ENCODE results near the gene SLC2A9. TPM values are rescaled to one million over a fixed set of nuclear protein-coding genes. Genes with fewer than 3 reads are reported as not detected.

The SLC2A9 gene
- polyA plus RNA-seq (2013, experiment 1 of 2), result 0.97 TPM
- 0.42 TPM for polyA plus RNA-seq (2013, experiment 2 of 2)

DNA sequence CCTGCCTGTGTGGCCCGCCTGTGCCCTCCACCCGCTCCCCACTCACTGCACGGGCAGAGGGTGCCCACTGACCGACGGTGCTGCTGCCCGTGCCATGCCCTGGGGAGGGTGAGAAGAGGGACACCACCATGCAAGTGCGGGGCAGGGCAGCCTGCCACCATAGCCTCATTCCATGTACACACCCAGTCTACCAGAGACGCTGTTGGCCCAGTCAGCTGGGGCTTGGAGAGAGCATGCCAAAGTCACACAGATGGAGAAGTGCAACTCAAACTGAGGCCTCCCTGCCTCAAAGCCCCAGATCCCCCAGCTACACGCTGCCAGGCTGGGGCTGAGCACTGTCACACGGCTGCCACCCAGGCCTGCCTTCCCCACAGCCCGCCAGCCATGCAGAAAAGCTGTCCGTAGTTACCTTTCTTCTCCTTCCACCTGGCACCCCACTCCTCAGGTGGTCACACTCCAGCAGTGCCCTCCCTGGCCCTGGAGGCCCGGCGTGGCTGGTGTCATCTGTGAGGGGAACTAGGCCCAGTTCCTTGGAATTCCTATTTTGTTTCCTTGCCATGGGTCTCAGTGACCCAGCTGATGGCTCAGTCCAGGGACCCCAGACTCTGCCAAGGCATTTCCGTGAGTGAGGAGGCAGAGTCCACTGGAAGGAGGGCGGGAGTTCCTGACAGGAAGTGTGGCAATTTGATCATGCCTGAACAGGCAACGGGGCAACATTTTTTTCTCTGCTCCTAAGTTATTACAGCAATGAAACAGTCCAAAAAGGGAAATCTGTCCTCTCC is at the start of gene SLC2A9:
TSS of gene SLC2A9 (minus strand) at position 627 of the 782 bp plus-strand sequence. CDS start at position 559, 68 bp downstream.
- H3K27ac ChIP-seq (ENCODE audit: low read depth, low read length), result no peak within 1 kb of the TSS
- H3K27me3 ChIP-seq (ENCODE audit: insufficient read depth, low read length, poor library complexity), result no peaks in the 10 kb centered on the region
- no peak within 1 kb of the TSS for H2BK120ac ChIP-seq (ENCODE audit: low read depth, low read length)
- no peak within 1 kb of the TSS for H4K5ac ChIP-seq (ENCODE audit: low read length)
- H3K9ac ChIP-seq (ENCODE audit: low read length), result no peak within 1 kb of the TSS
- no peak within 1 kb of the TSS for H3K23ac ChIP-seq (ENCODE audit: low read length)
- H3K79me2 ChIP-seq (ENCODE audit: control insufficient read depth, insufficient read depth, low read length), result no peaks in the 10 kb centered on the region
- peaks cover 1% of the 10 kb centered on the region for H3K4me1 ChIP-seq (ENCODE audit: control insufficient read depth, low read depth, low read length)
- H3K4me2 ChIP-seq (ENCODE audit: low read length), result no peak within 1 kb of the TSS
- H2BK15ac ChIP-seq (replicated peaks; ENCODE audit: low read depth), result no peak within 1 kb of the TSS
- WGBS (ENCODE audit: extremely low coverage, insufficient coverage, low lambda C conversion rate), result no CpG with 5 or more reads among the region's 17 CpGs
- no peaks in the 10 kb centered on the region for H3K79me1 ChIP-seq (ENCODE audit: low read length)
- no peak within 1 kb of the TSS for H3K56ac ChIP-seq (ENCODE audit: low read length)
- no peak within 1 kb of the TSS for H4K8ac ChIP-seq (ENCODE audit: low read depth, low read length)
- H3K36me3 ChIP-seq (ENCODE audit: control insufficient read depth, insufficient read depth, low read length), result no peaks in the 10 kb centered on the region
- H3K4me3 ChIP-seq (ENCODE audit: low read length), result no peak within 1 kb of the TSS
- H3K4ac ChIP-seq (ENCODE audit: low read depth, low read length), result no peak within 1 kb of the TSS
- no peak within 1 kb of the TSS for H3K18ac ChIP-seq (ENCODE audit: low read length)
- DNase-seq, result no peak
- no peak within 1 kb of the TSS for H2AK5ac ChIP-seq (ENCODE audit: low read length)
- H2BK5ac ChIP-seq (ENCODE audit: low read length), result no peak within 1 kb of the TSS

DNA sequence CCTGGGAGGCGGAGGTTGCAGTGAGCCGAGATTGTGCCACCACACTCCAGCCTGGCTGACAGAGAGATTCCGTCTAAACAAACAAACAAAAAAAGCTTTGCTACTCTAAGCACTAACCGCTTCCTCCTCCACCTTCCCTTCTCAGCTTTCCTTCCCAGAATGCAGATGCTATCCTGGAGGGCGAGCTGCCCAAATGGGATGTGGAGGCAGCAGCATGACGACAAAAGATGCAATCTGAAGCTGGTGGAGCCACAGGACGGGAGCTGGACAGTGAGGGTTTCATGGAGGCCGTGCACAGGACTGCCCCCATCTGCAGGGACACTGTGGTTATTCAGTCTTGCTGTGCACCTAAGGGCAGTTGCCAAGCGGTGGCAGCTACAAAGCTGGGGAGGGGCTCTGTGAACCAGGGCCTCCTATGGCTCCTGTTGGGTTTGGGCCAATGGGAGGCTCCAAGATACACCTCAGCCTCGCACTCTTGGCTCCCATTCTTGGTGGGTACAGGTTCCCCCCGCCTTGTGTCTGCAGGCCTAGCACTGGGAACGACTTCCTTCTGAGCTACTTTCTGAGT is 47.9 kb upstream of the SLC2A9 start:
- H3K27me3 ChIP-seq (ENCODE audit: insufficient read depth, low read length, poor library complexity), result no peaks in the 10 kb centered on the region
- WGBS (ENCODE audit: extremely low coverage, insufficient coverage, low lambda C conversion rate), result no CpG with 5 or more reads among the region's 12 CpGs
- H3K79me1 ChIP-seq (ENCODE audit: low read length), result no peaks in the 10 kb centered on the region
- H3K23ac ChIP-seq (ENCODE audit: low read length), result peak overlapping the region; percentile 82
- H3K4ac ChIP-seq (ENCODE audit: low read depth, low read length), result no peak overlapping the region
- H3K27ac ChIP-seq (ENCODE audit: low read depth, low read length), result no peak overlapping the region
- no peaks in the 10 kb centered on the region for H3K79me2 ChIP-seq (ENCODE audit: control insufficient read depth, insufficient read depth, low read length)
- no peak overlapping the region for H3K18ac ChIP-seq (ENCODE audit: low read length)
- H2BK5ac ChIP-seq (ENCODE audit: low read length), result no peak overlapping the region
- H3K56ac ChIP-seq (ENCODE audit: low read length), result no peak overlapping the region
- no peak overlapping the region for H2AK5ac ChIP-seq (ENCODE audit: low read length)
- DNase-seq, result no peak
- peaks cover 6% of the 10 kb centered on the region for H3K36me3 ChIP-seq (ENCODE audit: control insufficient read depth, insufficient read depth, low read length)
- no peak overlapping the region for H4K8ac ChIP-seq (ENCODE audit: low read depth, low read length)
- no peak overlapping the region for H3K4me2 ChIP-seq (ENCODE audit: low read length)
- no peak overlapping the region for H3K4me3 ChIP-seq (ENCODE audit: low read length)
- no peak overlapping the region for H2BK15ac ChIP-seq (replicated peaks; ENCODE audit: low read depth)
- no peak overlapping the region for H4K5ac ChIP-seq (ENCODE audit: low read length)
- H3K4me1 ChIP-seq (ENCODE audit: control insufficient read depth, low read depth, low read length), result no peaks in the 10 kb centered on the region
- H3K9ac ChIP-seq (ENCODE audit: low read length), result no peak overlapping the region
- no peak overlapping the region for H2BK120ac ChIP-seq (ENCODE audit: low read depth, low read length)

DNA sequence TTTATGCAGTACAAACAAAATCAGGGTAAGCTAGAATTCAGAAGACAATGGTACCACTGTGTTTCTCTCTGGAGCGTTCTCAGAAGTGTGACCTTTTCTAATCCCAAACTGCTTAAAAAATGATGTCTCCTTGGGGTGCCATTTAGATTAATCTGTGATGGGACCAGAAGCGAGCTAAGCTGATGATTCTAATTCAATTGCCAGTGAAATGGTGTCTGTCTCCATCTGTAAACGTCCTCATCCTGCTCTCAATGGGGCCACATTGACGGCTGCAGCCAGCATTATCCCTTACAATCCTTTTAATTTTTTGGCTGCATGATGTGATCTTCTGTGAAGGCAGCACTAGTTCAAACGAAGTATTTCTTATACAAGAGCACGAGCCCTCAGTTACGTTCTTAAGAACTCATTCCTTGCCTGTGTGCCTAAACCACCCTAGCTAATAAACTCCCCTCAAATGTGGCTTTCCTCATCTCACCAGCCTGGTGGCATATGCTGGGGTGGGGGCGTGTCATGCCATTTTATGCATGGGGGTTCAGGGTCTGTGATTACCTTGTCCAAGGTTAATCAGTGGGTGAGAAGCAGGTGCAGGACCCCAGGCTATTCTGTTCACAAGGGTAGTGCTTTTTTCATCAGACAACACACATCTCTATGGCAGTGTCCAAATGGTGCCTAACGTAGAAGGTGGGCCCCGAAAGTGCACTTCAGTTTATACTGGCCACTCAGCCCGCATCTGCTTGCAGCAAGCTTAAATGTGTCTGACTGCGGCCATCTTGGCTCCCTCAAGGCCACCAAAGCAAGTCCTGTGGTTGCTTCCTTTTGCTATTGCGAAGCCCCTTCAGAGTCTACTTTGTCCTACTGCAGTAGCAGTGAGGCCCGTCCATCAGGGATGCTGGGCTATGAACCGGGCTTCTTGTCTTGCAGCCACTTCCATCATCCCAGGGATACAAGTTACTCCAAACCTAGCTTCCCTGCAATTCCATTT is 45.7 kb upstream of the SLC2A9 start:
- Histone ChIP-seq H3K23ac (ENCODE audit: low read length) (no peak overlapping the region), H2BK15ac (replicated peaks; ENCODE audit: low read depth) (no peak overlapping the region), H2AK5ac (ENCODE audit: low read length) (no peak overlapping the region), H3K4me2 (ENCODE audit: low read length) (no peak overlapping the region), H2BK120ac (ENCODE audit: low read depth, low read length) (no peak overlapping the region), H3K27me3 (ENCODE audit: insufficient read depth, low read length, poor library complexity) (no peaks in the 10 kb centered on the region), H3K4me3 (ENCODE audit: low read length) (no peak overlapping the region), H3K9ac (ENCODE audit: low read length) (no peak overlapping the region), H4K5ac (ENCODE audit: low read length) (no peak overlapping the region), H4K8ac (ENCODE audit: low read depth, low read length) (no peak overlapping the region), H3K27ac (ENCODE audit: low read depth, low read length) (no peak overlapping the region), H3K4me1 (ENCODE audit: control insufficient read depth, low read depth, low read length) (peaks cover 8% of the 10 kb centered on the region), H2BK5ac (ENCODE audit: low read length) (no peak overlapping the region), H3K79me2 (ENCODE audit: control insufficient read depth, insufficient read depth, low read length) (no peaks in the 10 kb centered on the region), H3K36me3 (ENCODE audit: control insufficient read depth, insufficient read depth, low read length) (no peaks in the 10 kb centered on the region), H3K18ac (ENCODE audit: low read length) (no peak overlapping the region), H3K56ac (ENCODE audit: low read length) (no peak overlapping the region), H3K4ac (ENCODE audit: low read depth, low read length) (no peak overlapping the region), H3K79me1 (ENCODE audit: low read length) (no peaks in the 10 kb centered on the region)
- DNase-seq, result no peak
- no CpG with 5 or more reads among the region's 15 CpGs for WGBS (ENCODE audit: extremely low coverage, insufficient coverage, low lambda C conversion rate)

DNA sequence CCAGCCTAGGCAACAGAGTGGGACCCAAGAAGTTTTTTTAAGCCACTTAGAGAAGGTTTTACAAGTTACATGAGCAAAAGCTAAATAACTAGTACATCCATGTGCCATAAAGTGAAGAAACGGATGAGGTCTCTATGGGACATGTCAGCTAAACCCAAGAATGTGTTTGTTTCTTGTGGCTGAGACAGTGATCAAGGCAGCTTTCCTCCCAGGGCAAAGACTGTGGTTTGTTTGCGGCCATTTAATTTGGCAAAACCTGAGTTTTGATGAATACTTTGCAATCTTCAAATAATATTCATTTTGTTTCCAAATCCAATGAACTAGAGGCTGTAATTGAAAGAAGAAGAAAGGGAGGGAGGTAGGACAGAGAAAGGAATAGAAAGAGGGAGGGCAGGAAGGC is 44.9 kb upstream of the SLC2A9 start:
- H3K18ac ChIP-seq (ENCODE audit: low read length), result no peak overlapping the region
- H3K4me2 ChIP-seq (ENCODE audit: low read length), result no peak overlapping the region
- H3K36me3 ChIP-seq (ENCODE audit: control insufficient read depth, insufficient read depth, low read length), result no peaks in the 10 kb centered on the region
- no peak overlapping the region for H3K56ac ChIP-seq (ENCODE audit: low read length)
- H3K9ac ChIP-seq (ENCODE audit: low read length), result no peak overlapping the region
- no peak overlapping the region for H3K23ac ChIP-seq (ENCODE audit: low read length)
- peaks cover 8% of the 10 kb centered on the region for H3K4me1 ChIP-seq (ENCODE audit: control insufficient read depth, low read depth, low read length)
- no peaks in the 10 kb centered on the region for H3K79me1 ChIP-seq (ENCODE audit: low read length)
- DNase-seq, result no peak
- H3K4me3 ChIP-seq (ENCODE audit: low read length), result no peak overlapping the region
- no peak overlapping the region for H4K5ac ChIP-seq (ENCODE audit: low read length)
- no peak overlapping the region for H2BK15ac ChIP-seq (replicated peaks; ENCODE audit: low read depth)
- no peak overlapping the region for H2BK5ac ChIP-seq (ENCODE audit: low read length)
- H4K8ac ChIP-seq (ENCODE audit: low read depth, low read length), result no peak overlapping the region
- H2AK5ac ChIP-seq (ENCODE audit: low read length), result no peak overlapping the region
- no peak overlapping the region for H3K4ac ChIP-seq (ENCODE audit: low read depth, low read length)
- H3K27ac ChIP-seq (ENCODE audit: low read depth, low read length), result no peak overlapping the region
- WGBS (ENCODE audit: extremely low coverage, insufficient coverage, low lambda C conversion rate), result no CpG with 5 or more reads among the region's 2 CpGs
- no peak overlapping the region for H2BK120ac ChIP-seq (ENCODE audit: low read depth, low read length)
- H3K27me3 ChIP-seq (ENCODE audit: insufficient read depth, low read length, poor library complexity), result no peaks in the 10 kb centered on the region
- no peaks in the 10 kb centered on the region for H3K79me2 ChIP-seq (ENCODE audit: control insufficient read depth, insufficient read depth, low read length)

DNA sequence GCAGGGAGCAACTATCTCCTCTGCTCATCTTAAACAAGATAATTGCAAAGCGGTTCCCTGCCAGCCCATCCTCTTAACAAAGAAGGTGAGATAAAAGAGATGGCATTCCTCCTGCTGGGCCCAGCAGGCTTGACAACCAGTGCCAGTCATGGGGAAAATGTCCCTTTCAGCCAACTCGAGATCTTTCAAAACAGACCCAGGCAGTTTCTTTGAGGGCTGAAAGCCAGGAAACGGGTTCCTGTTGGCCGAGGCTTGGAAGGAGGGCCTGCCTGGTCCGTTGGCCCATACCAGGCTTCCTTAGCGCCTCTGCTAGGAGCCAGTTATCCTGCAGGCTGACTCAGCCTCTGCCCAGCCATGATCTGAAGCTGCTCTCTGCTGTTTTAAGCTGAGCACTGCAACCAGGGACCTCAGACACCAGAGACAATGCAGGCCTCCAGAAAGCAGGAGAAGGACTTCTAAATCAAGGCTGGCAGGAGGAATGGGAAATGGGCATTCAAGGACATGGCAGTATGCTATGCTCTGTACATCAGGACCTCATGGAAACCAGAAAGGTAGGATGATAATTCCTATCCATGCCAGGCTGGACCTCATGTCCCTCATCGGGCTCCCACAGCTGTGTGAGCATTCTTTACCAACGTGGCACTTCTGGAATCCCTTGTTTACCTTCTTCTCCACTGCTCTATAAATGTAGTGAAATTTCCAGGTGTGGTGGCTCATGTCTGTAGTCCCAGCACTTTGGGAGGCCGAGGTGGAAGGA is 42.4 kb upstream of the SLC2A9 start:
- no peak overlapping the region for H4K8ac ChIP-seq (ENCODE audit: low read depth, low read length)
- DNase-seq, result peak; percentile 97
- no peak overlapping the region for H3K23ac ChIP-seq (ENCODE audit: low read length)
- peak overlapping the region; percentile 51 for H3K56ac ChIP-seq (ENCODE audit: low read length)
- no peak overlapping the region for H3K18ac ChIP-seq (ENCODE audit: low read length)
- no peak overlapping the region for H2BK15ac ChIP-seq (replicated peaks; ENCODE audit: low read depth)
- H2BK5ac ChIP-seq (ENCODE audit: low read length), result peak overlapping the region; percentile 21
- H3K79me1 ChIP-seq (ENCODE audit: low read length), result no peaks in the 10 kb centered on the region
- no peak overlapping the region for H3K4me3 ChIP-seq (ENCODE audit: low read length)
- H3K4ac ChIP-seq (ENCODE audit: low read depth, low read length), result peak overlapping the region; percentile 28
- H4K5ac ChIP-seq (ENCODE audit: low read length), result no peak overlapping the region
- peak overlapping the region; percentile 36 for H3K9ac ChIP-seq (ENCODE audit: low read length)
- WGBS (ENCODE audit: extremely low coverage, insufficient coverage, low lambda C conversion rate), result no CpG with 5 or more reads among the region's 9 CpGs
- no peaks in the 10 kb centered on the region for H3K27me3 ChIP-seq (ENCODE audit: insufficient read depth, low read length, poor library complexity)
- H3K36me3 ChIP-seq (ENCODE audit: control insufficient read depth, insufficient read depth, low read length), result no peaks in the 10 kb centered on the region
- H2AK5ac ChIP-seq (ENCODE audit: low read length), result no peak overlapping the region
- no peak overlapping the region for H3K4me2 ChIP-seq (ENCODE audit: low read length)
- H3K79me2 ChIP-seq (ENCODE audit: control insufficient read depth, insufficient read depth, low read length), result no peaks in the 10 kb centered on the region
- H3K4me1 ChIP-seq (ENCODE audit: control insufficient read depth, low read depth, low read length), result peaks cover 8% of the 10 kb centered on the region
- no peak overlapping the region for H2BK120ac ChIP-seq (ENCODE audit: low read depth, low read length)
- H3K27ac ChIP-seq (ENCODE audit: low read depth, low read length), result peak overlapping the region; percentile 59
